ENCODE data around the gene COX6B1. TPM values are rescaled to one million over a fixed set of nuclear protein-coding genes. Genes with fewer than 3 reads are reported as not detected.

The COX6B1 gene
- polyA plus RNA-seq, 5 donors, result 214 to 280 (median 243) TPM

DNA sequence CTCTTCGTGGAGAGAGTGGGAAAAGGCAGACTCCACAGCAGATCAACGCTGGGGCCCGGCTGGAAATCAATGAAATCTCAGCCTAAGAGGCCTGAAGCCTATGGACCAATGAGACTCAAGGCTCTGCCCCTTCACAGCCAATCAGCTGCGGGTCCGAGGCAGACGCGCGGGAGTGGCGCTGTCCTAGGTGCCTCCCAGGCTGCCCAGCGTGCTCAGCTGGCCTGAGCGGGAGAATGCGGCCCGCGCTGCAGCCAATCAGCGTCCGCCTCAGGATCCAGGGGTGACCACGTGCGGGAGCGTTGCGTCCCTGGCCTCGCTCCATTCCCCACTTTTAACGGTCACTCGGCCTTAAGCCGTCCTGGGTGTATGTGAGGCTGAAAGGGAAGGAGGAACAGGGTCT is 56.1 kb downstream of the COX6B1 start, which contains the start of gene ZBTB32:
TSS of gene ZBTB32 (plus strand) at position 341 of the 400 bp plus-strand sequence. CDS start 10,069 bp downstream, outside the sequence.
- DNase-seq, result no peak

Other genes starting within 250 kb of the COX6B1 start
- gene FFAR2, start 200.1 kb upstream of the COX6B1 start, polyA plus RNA-seq (ENCODE audit: insufficient read depth in 1 of 5, insufficient read length in 5 of 5, low replicate concordance in 1 of 5), result under 1 TPM; 0.19 to 0.49 (median 0.34) TPM
- 1 to 10 TPM in 4 of 5 donors, under 1 TPM in 1; 0.69 to 1.8 (median 1.4) TPM for gene KRTDAP, start 157.9 kb upstream of the COX6B1 start, polyA plus RNA-seq (ENCODE audit: insufficient read depth in 1 of 5, insufficient read length in 5 of 5, low replicate concordance in 1 of 5)
- 100 to 1,000 TPM in 4 of 5 donors, 10 to 100 TPM in 1; 91.2 to 146 (median 119) TPM for gene DMKN, start 134.7 kb upstream of the COX6B1 start, polyA plus RNA-seq (ENCODE audit: insufficient read depth in 1 of 5, insufficient read length in 5 of 5, low replicate concordance in 1 of 5)
- gene SBSN, start 120.0 kb upstream of the COX6B1 start, polyA plus RNA-seq (ENCODE audit: insufficient read depth in 1 of 5, insufficient read length in 5 of 5, low replicate concordance in 1 of 5), result not detected
- gene GAPDHS, start 114.9 kb upstream of the COX6B1 start, polyA plus RNA-seq (ENCODE audit: insufficient read depth in 1 of 5, insufficient read length in 5 of 5, low replicate concordance in 1 of 5), result not detected
- 10 to 100 TPM; 48.9 to 78.4 (median 58.9) TPM for gene TMEM147, start 102.7 kb upstream of the COX6B1 start, polyA plus RNA-seq (ENCODE audit: insufficient read depth in 1 of 5, insufficient read length in 5 of 5, low replicate concordance in 1 of 5)
- gene ATP4A, start 84.7 kb upstream of the COX6B1 start, polyA plus RNA-seq (ENCODE audit: insufficient read depth in 1 of 5, insufficient read length in 5 of 5, low replicate concordance in 1 of 5), result not detected
- not detected for gene PMIS2, start 62.1 kb upstream of the COX6B1 start, polyA plus RNA-seq (ENCODE audit: insufficient read depth in 1 of 5, insufficient read length in 5 of 5, low replicate concordance in 1 of 5)
- 10 to 100 TPM; 25.0 to 31.9 (median 28.0) TPM for gene HAUS5, start 35.6 kb upstream of the COX6B1 start, polyA plus RNA-seq (ENCODE audit: insufficient read depth in 1 of 5, insufficient read length in 5 of 5, low replicate concordance in 1 of 5)
- gene RBM42, start 19.3 kb upstream of the COX6B1 start, polyA plus RNA-seq (ENCODE audit: insufficient read depth in 1 of 5, insufficient read length in 5 of 5, low replicate concordance in 1 of 5), result 10 to 100 TPM; 43.0 to 84.8 (median 53.7) TPM
- 1 to 10 TPM; 1.5 to 4.6 (median 2.0) TPM for gene ETV2, start 6.6 kb upstream of the COX6B1 start, polyA plus RNA-seq (ENCODE audit: insufficient read depth in 1 of 5, insufficient read length in 5 of 5, low replicate concordance in 1 of 5)
- under 1 TPM in 4 of 5 donors, not detected in 1; 0.18 to 0.40 (median 0.21) TPM for gene UPK1A, start 18.2 kb downstream of the COX6B1 start, polyA plus RNA-seq (ENCODE audit: insufficient read depth in 1 of 5, insufficient read length in 5 of 5, low replicate concordance in 1 of 5)
- gene ZBTB32, start 56.2 kb downstream of the COX6B1 start, polyA plus RNA-seq (ENCODE audit: insufficient read depth in 1 of 5, insufficient read length in 5 of 5, low replicate concordance in 1 of 5), result under 1 TPM; 0.29 to 0.85 (median 0.57) TPM
- 10 to 100 TPM; 21.3 to 40.3 (median 28.0) TPM for gene KMT2B, start 69.7 kb downstream of the COX6B1 start, polyA plus RNA-seq (ENCODE audit: insufficient read depth in 1 of 5, insufficient read length in 5 of 5, low replicate concordance in 1 of 5)
- gene IGFLR1, start 94.1 kb downstream of the COX6B1 start, polyA plus RNA-seq (ENCODE audit: insufficient read depth in 1 of 5, insufficient read length in 5 of 5, low replicate concordance in 1 of 5), result 1 to 10 TPM; 3.1 to 7.1 (median 4.1) TPM
- 10 to 100 TPM; 15.1 to 21.7 (median 16.6) TPM for gene U2AF1L4, start 97.1 kb downstream of the COX6B1 start, polyA plus RNA-seq (ENCODE audit: insufficient read depth in 1 of 5, insufficient read length in 5 of 5, low replicate concordance in 1 of 5)
- 10 to 100 TPM; 45.5 to 72.8 (median 52.3) TPM for gene PSENEN, start 97.3 kb downstream of the COX6B1 start, polyA plus RNA-seq (ENCODE audit: insufficient read depth in 1 of 5, insufficient read length in 5 of 5, low replicate concordance in 1 of 5)
- 10 to 100 TPM in 2 of 5 donors, 1 to 10 TPM in 3; 8.2 to 14.4 (median 9.6) TPM for gene LIN37, start 100.3 kb downstream of the COX6B1 start, polyA plus RNA-seq (ENCODE audit: insufficient read depth in 1 of 5, insufficient read length in 5 of 5, low replicate concordance in 1 of 5)
- 100 to 1,000 TPM in 1 of 5 donors, 10 to 100 TPM in 4; 47.3 to 158 (median 71.5) TPM for gene HSPB6, start 108.7 kb downstream of the COX6B1 start, polyA plus RNA-seq (ENCODE audit: insufficient read depth in 1 of 5, insufficient read length in 5 of 5, low replicate concordance in 1 of 5)
- 10 to 100 TPM; 15.9 to 21.4 (median 20.2) TPM for gene PROSER3, start 109.9 kb downstream of the COX6B1 start, polyA plus RNA-seq (ENCODE audit: insufficient read depth in 1 of 5, insufficient read length in 5 of 5, low replicate concordance in 1 of 5)
- gene ARHGAP33, start 127.2 kb downstream of the COX6B1 start, polyA plus RNA-seq (ENCODE audit: insufficient read depth in 1 of 5, insufficient read length in 5 of 5, low replicate concordance in 1 of 5), result 10 to 100 TPM; 21.8 to 40.7 (median 27.3) TPM
- 1 to 10 TPM in 1 of 5 donors, under 1 TPM in 1, not detected in 3; 0.21 to 1.0 TPM for gene PRODH2, start 164.5 kb downstream of the COX6B1 start, polyA plus RNA-seq (ENCODE audit: insufficient read depth in 1 of 5, insufficient read length in 5 of 5, low replicate concordance in 1 of 5)
- gene NPHS1, start 204.2 kb downstream of the COX6B1 start, polyA plus RNA-seq (ENCODE audit: insufficient read depth in 1 of 5, insufficient read length in 5 of 5, low replicate concordance in 1 of 5), result 1 to 10 TPM in 1 of 5 donors, under 1 TPM in 4; 0.29 to 1.5 (median 0.50) TPM
- 1 to 10 TPM; 1.1 to 4.3 (median 1.8) TPM for gene KIRREL2, start 208.6 kb downstream of the COX6B1 start, polyA plus RNA-seq (ENCODE audit: insufficient read depth in 1 of 5, insufficient read length in 5 of 5, low replicate concordance in 1 of 5)
- gene APLP1, start 220.3 kb downstream of the COX6B1 start, polyA plus RNA-seq (ENCODE audit: insufficient read depth in 1 of 5, insufficient read length in 5 of 5, low replicate concordance in 1 of 5), result 10 to 100 TPM in 1 of 5 donors, 1 to 10 TPM in 4; 8.2 to 13.8 (median 9.0) TPM